Measurements from ENCODE around the gene ARHGAP15.

Gene ARHGAP15

GRCh38 chr2:143579456-143579855, 450.2 kb downstream of the ARHGAP15 start:
- DNase-seq (ENCODE audit: low read depth in 3 of 3) = no peak

GRCh38 chr2:143581134-143581533, 451.9 kb downstream of the ARHGAP15 start:
- no peak for DNase-seq (ENCODE audit: low read depth in 3 of 3)

- no peak for DNase-seq (ENCODE audit: low read depth in 3 of 3)
Measured at GRCh38 chr2:143582046-143582747, 453.0 kb downstream of the ARHGAP15 start.

- DNase-seq (ENCODE audit: low read depth in 3 of 3) = no peak
Measured at GRCh38 chr2:143584936-143585335, 455.7 kb downstream of the ARHGAP15 start.

- no peak for DNase-seq (ENCODE audit: low read depth in 3 of 3)
Measured at GRCh38 chr2:143586119-143586518, 456.9 kb downstream of the ARHGAP15 start.

GRCh38 chr2:143588746-143589145, 459.5 kb downstream of the ARHGAP15 start:
- DNase-seq (ENCODE audit: low read depth in 3 of 3) = no peak

GRCh38 chr2:143594161-143594560, 464.9 kb downstream of the ARHGAP15 start:
- no peak for DNase-seq (ENCODE audit: low read depth in 3 of 3)

- no peak for DNase-seq (ENCODE audit: low read depth in 3 of 3)
Measured at GRCh38 chr2:143594745-143595144, 465.5 kb downstream of the ARHGAP15 start.

GRCh38 chr2:143600116-143600515, 470.9 kb downstream of the ARHGAP15 start:
- no peak for DNase-seq (ENCODE audit: low read depth in 3 of 3)

- no peak for DNase-seq (ENCODE audit: low read depth in 3 of 3)
Measured at GRCh38 chr2:143601828-143602227, 472.6 kb downstream of the ARHGAP15 start.

GRCh38 chr2:143603035-143603655, 473.9 kb downstream of the ARHGAP15 start:
- no peak for DNase-seq (ENCODE audit: low read depth in 3 of 3)

- no peak for DNase-seq (ENCODE audit: low read depth in 3 of 3)
Measured at GRCh38 chr2:143603846-143604565, 474.8 kb downstream of the ARHGAP15 start.

- no peak for DNase-seq (ENCODE audit: low read depth in 3 of 3)
Measured at GRCh38 chr2:143604566-143604959, 475.3 kb downstream of the ARHGAP15 start.

- no peak for DNase-seq (ENCODE audit: low read depth in 3 of 3)
Measured at GRCh38 chr2:143607231-143608062, 478.2 kb downstream of the ARHGAP15 start.

GRCh38 chr2:143608063-143608423, 478.8 kb downstream of the ARHGAP15 start:
- DNase-seq (ENCODE audit: low read depth in 3 of 3) = no peak

- no peak for DNase-seq (ENCODE audit: low read depth in 3 of 3)
Measured at GRCh38 chr2:143608758-143609157, 479.5 kb downstream of the ARHGAP15 start.

- DNase-seq (ENCODE audit: low read depth in 3 of 3) = no peak
Measured at GRCh38 chr2:143611336-143611735, 482.1 kb downstream of the ARHGAP15 start.

GRCh38 chr2:143615562-143615961, 486.3 kb downstream of the ARHGAP15 start:
- DNase-seq (ENCODE audit: low read depth in 3 of 3) = no peak

GRCh38 chr2:143616452-143616851, 487.2 kb downstream of the ARHGAP15 start:
- no peak for DNase-seq (ENCODE audit: low read depth in 3 of 3)

GRCh38 chr2:143617803-143618415, 488.7 kb downstream of the ARHGAP15 start:
- no peak for DNase-seq (ENCODE audit: low read depth in 3 of 3)

GRCh38 chr2:143622106-143622505, 492.9 kb downstream of the ARHGAP15 start:
- no peak for DNase-seq (ENCODE audit: low read depth in 3 of 3)
